T-cell (primary cell): ENCODE data around the gene TFF2. TPM values are rescaled to one million over a fixed set of nuclear protein-coding genes. Genes with fewer than 3 reads are reported as not detected.

Experiments
- ATAC-seq, 4 experiments: fragments of 200-7000 bp in 3 of 4; fragments of 150-1000 bp in 1 of 4; cut with Tn5 transposase; replicated peaks in 1 of 4; 1 replicate in 3 of 4; 2 replicates in 1 of 4; pipeline ENCODE4 v1.10.0; 2021; ENCODE audit warnings: moderate library complexity in 3 of 4, mild to moderate bottlenecking in 2 of 4, moderate number of reproducible peaks in 1 of 4
- CTCF ChIA-PET, 2 donors: fragments of 300-600 bp; sonication (Branson Sonifier 250); formaldehyde crosslinking; loops; one replicate each; lab custom pipeline; 2022; ENCODE audit warnings: antibody characterized with exemption in 2 of 2; lab: Charles Lee
- POLR2A ChIA-PET, 2 donors: fragments of 300-600 bp; sonication (Branson Sonifier 250); formaldehyde crosslinking; loops; one replicate each; lab custom pipeline; 2022; ENCODE audit warnings: antibody characterized with exemption in 2 of 2; lab: Charles Lee
- DNase-seq, 35 experiments: peaks; one replicate each; pipeline versions ENCODE4 v3.0.0 to v3.0.0-alpha.2; 2013 to 2023
- H3K27ac ChIP-seq: one replicate; pipeline ENCODE4 v1.5.1; 2013; ENCODE audit warnings: low read length
- H3K27me3 ChIP-seq, 2 experiments: replicated peaks in 1 of 2; 1 replicate in 1 of 2; 2 replicates in 1 of 2; pipeline versions ENCODE4 v1.6.1 to v1.7.0; 2013; ENCODE audit warnings: low read length in 1 of 2, mixed read lengths in 1 of 2; ENCODE audit not compliant: control insufficient read depth in 2 of 2, insufficient read depth in 2 of 2; ENCODE audit errors: extremely low read depth in 1 of 2
- H3K36me3 ChIP-seq, 2 donors: 1 replicate in 1 of 2; 2 replicates in 1 of 2; pipeline versions ENCODE4 v1.6.1 to v1.7.0; 2013; ENCODE audit warnings: low read length in 1 of 2; ENCODE audit not compliant: control insufficient read depth in 2 of 2, insufficient read depth in 1 of 2; ENCODE audit errors: extremely low read depth in 1 of 2
- H3K4me1 ChIP-seq, 2 experiments: 1 replicate in 1 of 2; 2 replicates in 1 of 2; pipeline versions ENCODE4 v1.6.1 to v1.7.0; 2013; ENCODE audit warnings: low read length in 2 of 2, mixed read lengths in 1 of 2; ENCODE audit not compliant: insufficient read depth in 2 of 2, control insufficient read depth in 1 of 2; ENCODE audit errors: extremely low read depth in 1 of 2
- H3K4me3 ChIP-seq, 2 donors: 1 replicate in 1 of 2; 2 replicates in 1 of 2; pipeline versions ENCODE4 v1.5.1 to v1.7.0; 2013; ENCODE audit warnings: mild to moderate bottlenecking in 2 of 2, low read length in 1 of 2, moderate library complexity in 1 of 2; ENCODE audit not compliant: control insufficient read depth in 1 of 2; ENCODE audit errors: extremely low read depth in 1 of 2
- H3K9me3 ChIP-seq: 2 replicates; pipeline ENCODE4 v1.7.0; 2013
- H3K27ac Mint-ChIP-seq, 2 donors: one replicate each; pipeline ENCODE4 v1.8.0; 2020 to 2021; ENCODE audit warnings: mild to moderate bottlenecking in 2 of 2, mixed read lengths in 2 of 2
- H3K27me3 Mint-ChIP-seq, 2 donors: one replicate each; pipeline ENCODE4 v1.8.0; 2021 to 2022; ENCODE audit warnings: mixed read lengths in 2 of 2
- H3K36me3 Mint-ChIP-seq: one replicate; pipeline ENCODE4 v1.8.0; 2021; ENCODE audit warnings: mixed read lengths
- H3K4me1 Mint-ChIP-seq, 3 donors: one replicate each; pipeline ENCODE4 v1.8.0; 2020 to 2022; ENCODE audit warnings: mixed read lengths in 3 of 3, mild to moderate bottlenecking in 1 of 3
- H3K4me3 Mint-ChIP-seq, 3 donors: one replicate each; pipeline ENCODE4 v1.8.0; 2020 to 2022; ENCODE audit warnings: mild to moderate bottlenecking in 3 of 3, mixed read lengths in 3 of 3, moderate library complexity in 3 of 3
- H3K9me3 Mint-ChIP-seq, 3 donors: one replicate each; pipeline ENCODE4 v1.8.0; 2020 to 2022; ENCODE audit warnings: mixed read lengths in 3 of 3
- WGBS: methylation state at CpG from one replicate; pipeline ENCODE4 v1.1.5; 2013; ENCODE audit warnings: missing lambda C conversion rate; ENCODE audit not compliant: insufficient coverage; 5-methylcytosine and 5-hydroxymethylcytosine counted together
- total RNA-seq, 35 experiments: library from RNA in 6 of 35; stranded (reverse) in 6 of 35; fragments of 120-200 nt in 1 of 35; gene quantifications; one replicate each; pipeline versions ENCODE4 v1.2.1 to v1.2.4 and lab custom pipeline; 2013 to 2026

The TFF2 gene
- total RNA-seq, 5 donors from 2014 or later (not counting 1 experiment from before 2014, with no cell fraction given), result 0.38 TPM; not detected in 4

DNA sequence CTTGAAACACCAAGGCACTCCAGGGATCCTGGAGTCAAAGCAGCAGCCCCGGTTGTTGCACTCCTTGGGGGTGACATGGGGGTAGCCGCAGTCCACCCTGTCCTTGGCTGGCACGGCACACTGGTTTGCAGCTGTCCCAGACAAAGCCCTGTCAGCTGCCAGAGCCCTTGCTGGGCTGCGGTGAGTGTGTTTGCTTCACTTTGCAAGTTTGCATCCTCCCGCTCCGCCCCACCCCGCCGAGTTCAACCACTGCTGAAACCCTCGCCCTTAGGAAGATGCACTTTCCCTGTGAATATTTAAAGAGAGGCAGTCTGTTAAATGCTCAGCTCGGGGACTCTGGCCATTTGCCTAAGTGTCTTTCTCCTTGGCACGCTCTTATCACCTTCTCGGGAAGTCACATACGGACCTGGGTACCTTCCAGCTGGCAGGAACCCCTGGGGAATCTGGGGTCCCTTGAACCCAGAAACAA is 37.3 kb downstream of the TFF2 start:
- CTCF ChIA-PET, result no interaction called here
- POLR2A ChIA-PET, result no interaction called here

GRCh38 chr21:42312626-42313104 is 38.1 kb downstream of the TFF2 start:
- no peaks in the 10 kb centered on the region for H3K27me3 Mint-ChIP-seq
- H3K36me3 Mint-ChIP-seq, result no peaks in the 10 kb centered on the region
- peaks cover 0 to 6% (median 5%) of the 10 kb centered on the region in 3 donors for H3K4me1 Mint-ChIP-seq
- no peak overlapping the region for H3K27ac Mint-ChIP-seq
- H3K4me3 Mint-ChIP-seq, result no peak overlapping the region
- 91% methylated on average over 9 of the region's 16 CpGs for WGBS
- CTCF ChIA-PET, result no interaction called here
- H3K36me3 ChIP-seq, result no peaks in the 10 kb centered on the region
- H3K27me3 ChIP-seq, result peaks cover 0 to 36% of the 10 kb centered on the region in 2 experiments
- POLR2A ChIA-PET, result no interaction called here
- ATAC-seq, result no peak
- DNase-seq, result no peak
- H3K9me3 Mint-ChIP-seq, result no peaks in the 10 kb centered on the region
- peaks cover 0 to 11% of the 10 kb centered on the region in 2 experiments for H3K4me1 ChIP-seq
- H3K9me3 ChIP-seq, result no peaks in the 10 kb centered on the region
- H3K27ac ChIP-seq, result no peak overlapping the region
- no peak overlapping the region for H3K4me3 ChIP-seq

More for the DNA sequence above, 37.3 kb downstream of the TFF2 start:
- WGBS, result 78% methylated on average over 13 of the region's 13 CpGs
- H3K36me3 Mint-ChIP-seq, result no peaks in the 10 kb centered on the region
- H3K27me3 Mint-ChIP-seq, result no peaks in the 10 kb centered on the region
- peaks cover 0 to 7% (median 5%) of the 10 kb centered on the region in 3 donors for H3K4me1 Mint-ChIP-seq
- Histone ChIP-seq H3K4me3 (no peak overlapping the region), H3K27me3 (peaks cover 0 to 27% of the 10 kb centered on the region in 2 experiments), H3K9me3 (no peaks in the 10 kb centered on the region), H3K27ac (no peak overlapping the region), H3K36me3 (no peaks in the 10 kb centered on the region), H3K4me1 (peaks cover 0 to 11% of the 10 kb centered on the region in 2 experiments)
- no peaks in the 10 kb centered on the region for H3K9me3 Mint-ChIP-seq
- DNase-seq (no peak), ATAC-seq (no peak)
- H3K4me3 Mint-ChIP-seq, result no peak overlapping the region
- no peak overlapping the region for H3K27ac Mint-ChIP-seq

DNA sequence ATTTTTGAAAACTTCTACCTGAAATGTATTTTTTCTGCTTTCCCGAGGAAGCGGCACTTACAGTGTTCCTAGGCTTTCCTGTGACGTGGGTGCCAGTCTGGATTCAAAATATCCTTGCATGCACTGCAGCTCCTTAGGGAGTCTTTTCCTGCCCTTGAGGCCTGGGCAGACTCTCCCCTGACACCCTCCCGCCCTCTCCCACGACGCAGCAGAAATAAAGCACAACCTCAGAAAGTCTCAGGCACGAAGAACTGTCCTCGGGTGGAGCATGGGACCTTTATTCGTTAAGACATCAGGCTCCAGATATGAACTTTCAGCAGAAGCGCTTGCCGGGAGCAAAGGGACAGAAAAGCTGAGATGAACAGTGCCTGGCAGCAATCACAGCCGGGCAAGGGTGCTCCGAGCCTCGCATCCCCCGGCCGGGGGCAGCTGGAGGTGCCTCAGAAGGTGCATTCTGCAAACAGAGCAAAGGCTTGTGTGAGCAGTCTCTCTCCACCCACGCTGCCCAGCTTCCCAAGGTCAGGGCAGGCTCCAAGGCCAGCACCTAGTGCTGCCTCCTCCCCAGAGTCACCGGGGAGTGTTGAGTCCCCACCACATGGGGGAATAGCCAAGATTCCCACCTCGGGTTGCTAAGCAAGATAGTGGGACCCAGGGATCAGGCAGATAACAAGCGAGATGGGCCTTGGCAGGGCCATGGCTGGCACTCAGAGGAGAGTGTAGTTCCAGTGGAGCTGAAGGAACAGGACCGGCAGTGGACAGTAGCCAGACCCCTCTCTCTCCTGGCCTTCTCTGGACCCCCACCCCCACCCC is 38.8 kb downstream of the TFF2 start:
- H3K36me3 ChIP-seq, result no peaks in the 10 kb centered on the region
- H3K27me3 Mint-ChIP-seq, result peaks cover 0 to 1% of the 10 kb centered on the region in 2 donors
- H3K4me1 Mint-ChIP-seq, result peaks cover 0 to 6% (median 5%) of the 10 kb centered on the region in 3 donors
- no peaks in the 10 kb centered on the region for H3K9me3 ChIP-seq
- H3K9me3 Mint-ChIP-seq, result no peaks in the 10 kb centered on the region
- H3K27me3 ChIP-seq, result peaks cover 0 to 38% of the 10 kb centered on the region in 2 experiments
- ChIA-PET POLR2A (no interaction called here), CTCF (interaction anchor here in 1 of 2 donors (0.7 kb wide), 1 partner anchor 347 kb away, joined by 3 read pairs; no protein-coding TSS in a partner anchor)
- no peak for ATAC-seq
- H3K4me3 Mint-ChIP-seq, result no peak overlapping the region
- no peak overlapping the region for H3K27ac Mint-ChIP-seq
- DNase-seq, result peak in 1 of 35 experiments; percentile 3
- H3K27ac ChIP-seq, result no peak overlapping the region
- WGBS, result 88% methylated on average over 19 of the region's 21 CpGs
- H3K36me3 Mint-ChIP-seq, result no peaks in the 10 kb centered on the region
- no peak overlapping the region for H3K4me3 ChIP-seq
- peaks cover 0 to 11% of the 10 kb centered on the region in 2 experiments for H3K4me1 ChIP-seq

DNA sequence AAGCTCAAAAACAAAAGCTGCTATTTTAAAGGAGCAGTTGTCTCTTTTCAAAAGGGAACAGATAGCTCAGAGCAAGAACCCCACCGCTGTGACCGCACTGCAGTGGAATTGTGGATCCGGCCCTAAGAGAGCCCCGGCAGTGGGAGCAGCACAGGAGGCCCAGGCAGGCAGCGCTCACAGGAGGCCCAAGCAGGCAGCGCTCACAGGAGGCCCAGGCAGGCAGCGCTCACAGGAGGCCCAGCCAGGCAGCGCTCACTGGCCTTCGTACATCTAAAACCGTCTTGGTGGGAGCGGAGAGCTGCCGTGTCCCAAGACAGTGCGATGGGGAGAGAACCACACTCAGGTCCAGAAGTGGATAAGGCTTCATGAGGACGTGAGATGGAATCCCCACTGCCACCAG is 39.6 kb downstream of the TFF2 start:
- H3K4me3 Mint-ChIP-seq, result no peak overlapping the region
- H3K36me3 ChIP-seq, result no peaks in the 10 kb centered on the region
- DNase-seq (no peak), ATAC-seq (no peak)
- H3K27me3 Mint-ChIP-seq, result peaks cover 0 to 7% of the 10 kb centered on the region in 2 donors
- no peak overlapping the region for H3K27ac Mint-ChIP-seq
- CTCF ChIA-PET, result interaction anchor here in 1 of 2 donors (0.7 kb wide), 2 partner anchors 229 to 348 kb away, joined by 3 read pairs; no protein-coding TSS in a partner anchor
- H3K9me3 ChIP-seq, result no peaks in the 10 kb centered on the region
- H3K4me1 ChIP-seq, result peaks cover 0 to 17% of the 10 kb centered on the region in 2 experiments
- POLR2A ChIA-PET, result no interaction called here
- no peak overlapping the region for H3K4me3 ChIP-seq
- no peaks in the 10 kb centered on the region for H3K9me3 Mint-ChIP-seq
- no peaks in the 10 kb centered on the region for H3K36me3 Mint-ChIP-seq
- H3K27me3 ChIP-seq, result peaks cover 0 to 42% of the 10 kb centered on the region in 2 experiments
- H3K27ac ChIP-seq, result no peak overlapping the region
- H3K4me1 Mint-ChIP-seq, result peaks cover 0 to 11% (median 10%) of the 10 kb centered on the region in 3 donors
- WGBS, result 99% methylated on average over 13 of the region's 14 CpGs

- H3K27ac Mint-ChIP-seq, result no peak overlapping the region
- H3K4me1 Mint-ChIP-seq, result peaks cover 0 to 11% (median 10%) of the 10 kb centered on the region in 3 donors
- 90% methylated on average over 4 of the region's 12 CpGs for WGBS
- Histone ChIP-seq H3K4me3 (no peak overlapping the region), H3K36me3 (no peaks in the 10 kb centered on the region), H3K27ac (no peak overlapping the region), H3K9me3 (no peaks in the 10 kb centered on the region), H3K27me3 (peaks cover 0 to 42% of the 10 kb centered on the region in 2 experiments), H3K4me1 (peaks cover 0 to 17% of the 10 kb centered on the region in 2 experiments)
- ChIA-PET POLR2A (no interaction called here), CTCF (interaction anchor here (0.7 to 0.9 kb wide), 2 partner anchors 193 to 228 kb away, joined by 3 read pairs; no protein-coding TSS in a partner anchor)
- no peak overlapping the region for H3K4me3 Mint-ChIP-seq
- ATAC-seq (no peak), DNase-seq (no peak)
- no peaks in the 10 kb centered on the region for H3K9me3 Mint-ChIP-seq
- H3K27me3 Mint-ChIP-seq, result peaks cover 0 to 7% of the 10 kb centered on the region in 2 donors
- no peaks in the 10 kb centered on the region for H3K36me3 Mint-ChIP-seq
Measured at GRCh38 chr21:42310411-42311001, 40.3 kb downstream of the TFF2 start.

DNA sequence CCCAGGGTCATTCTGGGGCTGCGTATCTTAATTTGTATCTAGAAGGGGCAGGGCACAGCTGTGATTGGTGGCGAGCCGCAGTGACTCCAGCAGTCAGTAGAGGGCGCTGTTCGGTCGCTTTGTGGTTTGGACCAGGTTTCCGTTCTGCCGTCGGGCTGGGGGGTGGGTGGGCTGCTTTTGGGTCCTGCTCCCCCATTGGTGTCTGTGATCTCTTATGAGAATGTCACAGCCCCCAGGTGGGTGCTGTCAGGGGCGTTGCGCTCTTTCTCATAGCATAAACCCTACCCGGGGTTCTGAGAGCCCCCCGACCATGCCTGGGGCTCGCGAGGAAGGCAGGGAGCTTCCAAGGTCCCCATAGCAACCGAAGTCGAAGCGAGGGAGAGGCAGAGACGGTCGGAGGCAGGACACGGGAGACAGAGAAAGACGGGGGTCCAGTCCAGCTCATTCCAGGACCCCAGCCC is 41.0 kb downstream of the TFF2 start:
- DNase-seq (peak; percentile 23 to 83 (median 67)), ATAC-seq (peak; percentile 58 to 77 (median 71))
- Mint-ChIP-seq H3K4me3 (peak overlapping the region in 1 of 3 donors; percentile 27), H3K4me1 (peaks cover 0 to 11% (median 10%) of the 10 kb centered on the region in 3 donors), H3K27ac (no peak overlapping the region), H3K36me3 (no peaks in the 10 kb centered on the region), H3K27me3 (peaks cover 0 to 7% of the 10 kb centered on the region in 2 donors), H3K9me3 (no peaks in the 10 kb centered on the region)
- peaks cover 0 to 46% of the 10 kb centered on the region in 2 experiments for H3K27me3 ChIP-seq
- CTCF ChIA-PET, result interaction anchor here (0.6 to 0.9 kb wide), 9 partner anchors 9 to 383 kb away, joined by 3 to 11 read pairs (median 4); partner anchors contain the start of gene UBASH3A (in 1 of the 2)
- H3K27ac ChIP-seq, result no peak overlapping the region
- WGBS, result 2% methylated on average over 16 of the region's 22 CpGs
- no peaks in the 10 kb centered on the region for H3K36me3 ChIP-seq
- H3K9me3 ChIP-seq, result no peaks in the 10 kb centered on the region
- POLR2A ChIA-PET, result no interaction called here
- H3K4me1 ChIP-seq, result peaks cover 0 to 17% of the 10 kb centered on the region in 2 experiments
- peak overlapping the region in 1 of 2 donors; percentile 20 for H3K4me3 ChIP-seq
